HEK293 (cell line): Measurements from ENCODE around the gene NR1I2.

Source experiments
- CTCF ChIA-PET: fragments of 350-600 bp; formaldehyde crosslinking; extraction: SDS; loops from one replicate; lab custom pipeline; 2021; ENCODE audit warnings: antibody characterized with exemption; lab: Yijun Ruan, JAX
- POLR2A ChIA-PET: fragments of 300-600 bp; formaldehyde crosslinking; extraction: SDS; loops from one replicate; lab custom pipeline; 2020; ENCODE audit warnings: antibody characterized with exemption, inconsistent platforms; lab: Yijun Ruan, JAX
- H3K27ac ChIP-seq: fragments of 200-500 bp; sonication (Bioruptor generic); 2 replicates; pipeline ENCODE4 v1.5.1; 2014; ENCODE audit warnings: low read depth, low read length, control low read depth, inconsistent platforms; ENCODE audit errors: extremely low read depth
- H3K36me3 ChIP-seq, 2 experiments: fragments of 200-500 bp in 1 of 2; sonication (Bioruptor generic) in 1 of 2; 1 replicate in 1 of 2; 2 replicates in 1 of 2; pipeline ENCODE4 v1.5.1; 2014 to 2017; ENCODE audit warnings: inconsistent platforms in 2 of 2, low read length in 2 of 2; ENCODE audit not compliant: control insufficient read depth in 2 of 2, insufficient read depth in 1 of 2
- H3K4me1 ChIP-seq: fragments of 200-500 bp; sonication (Bioruptor generic); 2 replicates; pipeline ENCODE4 v1.5.1; 2014; ENCODE audit warnings: mild to moderate bottlenecking, low read length, inconsistent platforms; ENCODE audit not compliant: control insufficient read depth, insufficient read depth
- H3K4me3 ChIP-seq: 2 replicates; pipeline ENCODE4 v1.5.1; 2011; ENCODE audit warnings: low read depth, mild to moderate bottlenecking, control low read depth, low read length, moderate library complexity
- H3K9me3 ChIP-seq: fragments of 200-500 bp; sonication (Bioruptor generic); 2 replicates; pipeline ENCODE4 v1.5.1; 2014; ENCODE audit warnings: low read depth, low read length, inconsistent platforms; ENCODE audit not compliant: control insufficient read depth, insufficient read depth
- GLI2 ChIP-seq: fragments of 450-650 bp; formaldehyde crosslinking; IDR thresholded peaks from 2 replicates; pipeline ENCODE4; 2017; ENCODE audit warnings: missing biosample characterization, missing genetic modification characterization, low read depth, borderline replicate concordance
- HOXC10 ChIP-seq: sonication (generic); formaldehyde crosslinking; IDR thresholded peaks from 2 replicates; pipeline ENCODE4 v1.8.1; 2023; ENCODE audit warnings: mild to moderate bottlenecking, missing genetic modification reagents
- KLF9 ChIP-seq: fragments of 450-650 bp; formaldehyde crosslinking; IDR thresholded peaks from 2 replicates; pipeline ENCODE4 v1.5.1; 2016; ENCODE audit warnings: missing biosample characterization, missing genetic modification characterization, low read depth
- PRDM1 ChIP-seq: fragments of 450-650 bp; formaldehyde crosslinking; IDR thresholded peaks from 2 replicates; pipeline ENCODE4; 2016; ENCODE audit warnings: missing biosample characterization, missing genetic modification characterization
- RBAK ChIP-seq: fragments of 450-650 bp; formaldehyde crosslinking; IDR thresholded peaks from 2 replicates; pipeline ENCODE4 v1.5.1; 2016; ENCODE audit warnings: missing biosample characterization, missing genetic modification characterization
- REPIN1 ChIP-seq: fragments of 450-650 bp; formaldehyde crosslinking; IDR thresholded peaks from 2 replicates; pipeline ENCODE4 v1.5.1; 2017; ENCODE audit warnings: missing biosample characterization, missing genetic modification characterization, low read depth
- SP2 ChIP-seq: fragments of 450-650 bp; formaldehyde crosslinking; IDR thresholded peaks from 2 replicates; pipeline ENCODE4 v1.5.1; 2016; ENCODE audit warnings: missing biosample characterization, missing genetic modification characterization
- SP3 ChIP-seq: fragments of 450-650 bp; formaldehyde crosslinking; IDR thresholded peaks from 2 replicates; pipeline ENCODE4 v1.5.1; 2016; ENCODE audit warnings: missing biosample characterization, missing genetic modification characterization
- ZNF132 ChIP-seq: fragments of 450-650 bp; formaldehyde crosslinking; IDR thresholded peaks from 2 replicates; pipeline ENCODE4 v1.5.1; 2017; ENCODE audit warnings: missing biosample characterization, missing genetic modification characterization, borderline replicate concordance
- ZNF174 ChIP-seq: fragments of 450-650 bp; formaldehyde crosslinking; IDR thresholded peaks from 2 replicates; pipeline ENCODE4 v1.5.0; 2017; ENCODE audit warnings: missing biosample characterization, mild to moderate bottlenecking, missing genetic modification characterization
- ZNF211 ChIP-seq: fragments of 450-650 bp; formaldehyde crosslinking; IDR thresholded peaks from 2 replicates; pipeline ENCODE4 v1.5.1; 2016; ENCODE audit warnings: low read depth, missing biosample characterization, missing genetic modification characterization
- ZNF239 ChIP-seq: fragments of 450-650 bp; formaldehyde crosslinking; IDR thresholded peaks from 2 replicates; pipeline ENCODE4 v1.5.1; 2016; ENCODE audit warnings: missing biosample characterization, missing genetic modification characterization
- ZNF341 ChIP-seq: fragments of 450-650 bp; formaldehyde crosslinking; IDR thresholded peaks from 2 replicates; pipeline ENCODE4; 2016; ENCODE audit warnings: low read depth, missing biosample characterization, missing genetic modification characterization
- ZNF354C ChIP-seq: fragments of 450-650 bp; formaldehyde crosslinking; IDR thresholded peaks from 2 replicates; pipeline ENCODE4 v1.5.1; 2016; ENCODE audit warnings: missing biosample characterization, missing genetic modification characterization, low read depth, borderline replicate concordance
- ZNF362 ChIP-seq: fragments of 450-650 bp; formaldehyde crosslinking; IDR thresholded peaks from 2 replicates; pipeline ENCODE4 v1.5.1; 2016; ENCODE audit warnings: missing biosample characterization, missing genetic modification characterization
- ZNF449 ChIP-seq: fragments of 450-650 bp; formaldehyde crosslinking; IDR thresholded peaks from 2 replicates; pipeline ENCODE4 v1.5.1; 2017; ENCODE audit warnings: missing biosample characterization, mild to moderate bottlenecking, missing genetic modification characterization, moderate library complexity
- ZNF48 ChIP-seq: fragments of 450-650 bp; formaldehyde crosslinking; IDR thresholded peaks from 2 replicates; pipeline ENCODE4 v1.5.1; 2016; ENCODE audit warnings: missing biosample characterization, missing genetic modification characterization
- ZNF510 ChIP-seq: fragments of 450-650 bp; formaldehyde crosslinking; IDR thresholded peaks from 2 replicates; pipeline ENCODE4 v1.5.1; 2018; ENCODE audit warnings: mild to moderate bottlenecking, missing genetic modification characterization, missing biosample characterization; ENCODE audit not compliant: insufficient replicate concordance
- ZNF560 ChIP-seq: fragments of 450-650 bp; formaldehyde crosslinking; IDR thresholded peaks from 2 replicates; pipeline ENCODE4 v1.5.1; 2017; ENCODE audit warnings: missing biosample characterization, missing genetic modification characterization, borderline replicate concordance
- ZNF561 ChIP-seq: fragments of 450-650 bp; IDR thresholded peaks from 2 replicates; pipeline ENCODE4 v1.5.1; 2018; ENCODE audit warnings: missing biosample characterization, missing genetic modification characterization, borderline replicate concordance
- ZNF571 ChIP-seq: fragments of 450-650 bp; formaldehyde crosslinking; IDR thresholded peaks from 2 replicates; pipeline ENCODE4 v1.5.0; 2017; ENCODE audit warnings: missing biosample characterization, missing genetic modification characterization
- ZNF623 ChIP-seq: fragments of 450-650 bp; formaldehyde crosslinking; IDR thresholded peaks from 2 replicates; pipeline ENCODE4 v1.5.1; 2016; ENCODE audit warnings: missing biosample characterization, missing genetic modification characterization
- ZNF664 ChIP-seq: fragments of 450-650 bp; formaldehyde crosslinking; IDR thresholded peaks from 2 replicates; pipeline ENCODE4 v1.5.1; 2016; ENCODE audit warnings: missing biosample characterization, missing genetic modification characterization
- ZNF768 ChIP-seq: fragments of 450-650 bp; formaldehyde crosslinking; IDR thresholded peaks from 2 replicates; pipeline ENCODE4 v1.5.1; 2018; ENCODE audit warnings: missing biosample characterization, mild to moderate bottlenecking, missing genetic modification characterization
- ZNF791 ChIP-seq: fragments of 450-650 bp; formaldehyde crosslinking; IDR thresholded peaks from 2 replicates; pipeline ENCODE4 v1.5.1; 2016; ENCODE audit warnings: missing biosample characterization, missing genetic modification characterization
- ZSCAN4 ChIP-seq: fragments of 450-650 bp; formaldehyde crosslinking; IDR thresholded peaks from 2 replicates; pipeline ENCODE4 v1.5.1; 2017; ENCODE audit warnings: missing biosample characterization, missing genetic modification characterization
- TF ChIP-seq, protein P1 (sequence below): fragments of 450-650 bp; formaldehyde crosslinking; IDR thresholded peaks from 2 replicates; pipeline ENCODE4 v1.5.1; 2017; ENCODE audit warnings: missing biosample characterization, missing genetic modification characterization
- TF ChIP-seq, protein P2 (sequence below): fragments of 450-650 bp; formaldehyde crosslinking; IDR thresholded peaks from 2 replicates; pipeline ENCODE4 v1.5.1; 2016; ENCODE audit warnings: missing biosample characterization, missing genetic modification characterization
- TF ChIP-seq, protein P3 (sequence below): fragments of 450-650 bp; formaldehyde crosslinking; IDR thresholded peaks from 2 replicates; pipeline ENCODE4 v1.5.1; 2016; ENCODE audit warnings: missing biosample characterization, missing genetic modification characterization, borderline replicate concordance

The NR1I2 gene

DNA sequence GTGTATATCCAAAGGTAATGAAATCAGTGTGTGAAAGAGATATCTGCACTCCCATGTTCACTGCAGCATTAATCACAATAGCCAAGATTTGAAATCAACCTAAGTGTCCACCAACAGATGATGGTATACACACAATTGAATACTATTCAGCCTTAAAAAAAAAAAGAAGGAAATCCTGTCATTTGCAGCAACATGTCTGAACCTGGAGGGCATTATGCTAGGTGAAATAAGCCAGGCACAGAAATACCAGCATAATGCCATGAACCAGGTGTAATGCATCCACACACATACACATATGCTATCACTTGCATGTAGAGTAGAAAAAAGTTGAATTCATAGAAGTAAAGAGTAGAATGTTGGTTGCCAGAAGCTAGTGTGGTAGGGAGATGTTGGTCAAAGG, 18.4 kb upstream of the NR1I2 start:
- H3K4me1 ChIP-seq: no peaks in the 10 kb centered on the region
- no peaks in the 10 kb centered on the region for H3K9me3 ChIP-seq
- no peaks in the 10 kb centered on the region for H3K36me3 ChIP-seq
- ChIA-PET POLR2A (no interaction called here), CTCF (no interaction called here)
- H3K27ac ChIP-seq: no peak overlapping the region
- no peak overlapping the region for H3K4me3 ChIP-seq
- TF ChIP-seq KLF9 (no peak), ZNF449 (no peak), ZNF510 (tag by site-specific recombination) (no peak), ZNF48 (tag by site-specific recombination) (no peak), ZNF623 (tag by site-specific recombination) (no peak), ZNF132 (no peak), ZNF561 (no peak), SP3 (tag by site-specific recombination) (no peak), RBAK (tag by site-specific recombination) (no peak), ZNF664 (no peak), ZNF174 (no peak), ZSCAN4 (no peak), ZNF768 (tag by site-specific recombination) (no peak), PRDM1 (no peak), HOXC10 (CRISPR knock-in tag) (no peak), SP2 (tag by site-specific recombination) (no peak)
- TF ChIP-seq, protein P1, sequence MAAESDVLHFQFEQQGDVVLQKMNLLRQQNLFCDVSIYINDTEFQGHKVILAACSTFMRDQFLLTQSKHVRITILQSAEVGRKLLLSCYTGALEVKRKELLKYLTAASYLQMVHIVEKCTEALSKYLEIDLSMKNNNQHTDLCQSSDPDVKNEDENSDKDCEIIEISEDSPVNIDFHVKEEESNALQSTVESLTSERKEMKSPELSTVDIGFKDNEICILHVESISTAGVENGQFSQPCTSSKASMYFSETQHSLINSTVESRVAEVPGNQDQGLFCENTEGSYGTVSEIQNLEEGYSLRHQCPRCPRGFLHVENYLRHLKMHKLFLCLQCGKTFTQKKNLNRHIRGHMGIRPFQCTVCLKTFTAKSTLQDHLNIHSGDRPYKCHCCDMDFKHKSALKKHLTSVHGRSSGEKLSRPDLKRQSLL (tag by site-specific recombination): no peak

- Histone ChIP-seq H3K36me3 (no peaks in the 10 kb centered on the region), H3K4me1 (no peaks in the 10 kb centered on the region), H3K27ac (no peak overlapping the region)
- CTCF ChIA-PET: interaction anchor here (0.6 kb wide), 1 partner anchor 797 kb away, joined by 3 read pairs; no protein-coding TSS in a partner anchor
- TF ChIP-seq ZNF354C (tag by site-specific recombination): no peak
- TF ChIP-seq, protein P2, sequence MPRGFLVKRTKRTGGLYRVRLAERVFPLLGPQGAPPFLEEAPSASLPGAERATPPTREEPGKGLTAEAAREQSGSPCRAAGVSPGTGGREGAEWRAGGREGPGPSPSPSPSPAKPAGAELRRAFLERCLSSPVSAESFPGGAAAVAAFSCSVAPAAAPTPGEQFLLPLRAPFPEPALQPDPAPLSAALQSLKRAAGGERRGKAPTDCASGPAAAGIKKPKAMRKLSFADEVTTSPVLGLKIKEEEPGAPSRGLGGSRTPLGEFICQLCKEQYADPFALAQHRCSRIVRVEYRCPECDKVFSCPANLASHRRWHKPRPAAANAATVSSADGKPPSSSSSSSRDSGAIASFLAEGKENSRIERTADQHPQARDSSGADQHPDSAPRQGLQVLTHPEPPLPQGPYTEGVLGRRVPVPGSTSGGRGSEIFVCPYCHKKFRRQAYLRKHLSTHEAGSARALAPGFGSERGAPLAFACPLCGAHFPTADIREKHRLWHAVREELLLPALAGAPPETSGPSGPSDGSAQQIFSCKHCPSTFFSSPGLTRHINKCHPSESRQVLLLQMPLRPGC: no peak
- TF ChIP-seq, protein P3, sequence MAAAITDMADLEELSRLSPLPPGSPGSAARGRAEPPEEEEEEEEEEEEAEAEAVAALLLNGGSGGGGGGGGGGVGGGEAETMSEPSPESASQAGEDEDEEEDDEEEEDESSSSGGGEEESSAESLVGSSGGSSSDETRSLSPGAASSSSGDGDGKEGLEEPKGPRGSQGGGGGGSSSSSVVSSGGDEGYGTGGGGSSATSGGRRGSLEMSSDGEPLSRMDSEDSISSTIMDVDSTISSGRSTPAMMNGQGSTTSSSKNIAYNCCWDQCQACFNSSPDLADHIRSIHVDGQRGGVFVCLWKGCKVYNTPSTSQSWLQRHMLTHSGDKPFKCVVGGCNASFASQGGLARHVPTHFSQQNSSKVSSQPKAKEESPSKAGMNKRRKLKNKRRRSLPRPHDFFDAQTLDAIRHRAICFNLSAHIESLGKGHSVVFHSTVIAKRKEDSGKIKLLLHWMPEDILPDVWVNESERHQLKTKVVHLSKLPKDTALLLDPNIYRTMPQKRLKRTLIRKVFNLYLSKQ (tag by site-specific recombination): no peak
- no peak for TF ChIP-seq GLI2 (tag by site-specific recombination)
- no peak for TF ChIP-seq REPIN1
- TF ChIP-seq ZNF239 (tag by site-specific recombination): no peak
- no peak for TF ChIP-seq ZNF571 (tag by site-specific recombination)
- TF ChIP-seq ZNF211 (tag by site-specific recombination): no peak
- TF ChIP-seq ZNF341 (tag by site-specific recombination): no peak
- no peak for TF ChIP-seq ZNF791
- no peak for TF ChIP-seq ZNF362 (tag by site-specific recombination)
- no peak for TF ChIP-seq ZNF560 (tag by site-specific recombination)
- TF ChIP-seq, all 188 proteins: peak for 0
- Histone ChIP-seq H3K9me3 (no peaks in the 10 kb centered on the region), H3K4me3 (no peak overlapping the region)
- POLR2A ChIA-PET: no interaction called here
Observed at GRCh38 chr3:119765239-119765638, 16.7 kb upstream of the NR1I2 start.
